Activated CD4-positive, alpha-beta T cell treated with anti-CD3 and anti-CD28 coated beads, Interleukin-2, Interleukin-4, amounts not matched to agents 100 ng/mL and 50 ng/mL, durations not matched to agents 16 hours and 8 hours (primary cell): ENCODE results near the gene STMN3.

Experiments
- DNase-seq: peaks from one replicate; pipeline ENCODE4 v3.0.0-alpha.2; 2020; ENCODE audit warnings: low spot score

The STMN3 gene

DNA sequence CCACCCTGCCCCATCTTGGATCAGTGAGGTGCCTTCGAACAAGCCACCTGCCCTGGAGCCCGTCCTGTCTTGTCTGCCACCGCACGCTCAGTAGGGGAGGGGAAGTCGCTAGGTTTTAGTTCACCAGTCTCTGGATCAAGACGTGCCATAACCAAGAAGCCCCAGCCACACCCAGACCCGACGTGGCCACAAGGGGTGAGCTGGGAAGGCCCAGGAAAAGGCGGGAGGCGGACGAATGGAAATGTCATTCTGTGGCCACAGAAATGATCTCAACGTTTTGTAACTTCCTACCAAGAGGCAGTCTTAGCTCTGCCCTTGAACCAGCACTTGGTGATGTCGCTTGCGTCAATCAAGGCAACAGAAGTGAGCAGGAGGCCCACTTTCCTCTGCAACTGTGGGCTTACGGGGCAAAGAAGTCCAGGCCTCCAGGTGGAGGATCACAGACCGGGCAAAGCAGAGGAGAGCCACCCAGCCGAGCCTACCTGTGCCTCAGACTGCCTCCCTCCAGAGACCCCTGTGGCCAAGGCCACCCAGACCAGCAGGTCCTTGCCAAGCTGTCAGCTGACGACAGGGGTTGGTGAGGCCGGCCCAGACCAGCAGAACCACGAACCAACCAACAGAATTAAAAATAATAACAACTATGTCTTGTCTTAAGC is 40.8 kb downstream of the STMN3 start:
- DNase-seq = no peak

DNA sequence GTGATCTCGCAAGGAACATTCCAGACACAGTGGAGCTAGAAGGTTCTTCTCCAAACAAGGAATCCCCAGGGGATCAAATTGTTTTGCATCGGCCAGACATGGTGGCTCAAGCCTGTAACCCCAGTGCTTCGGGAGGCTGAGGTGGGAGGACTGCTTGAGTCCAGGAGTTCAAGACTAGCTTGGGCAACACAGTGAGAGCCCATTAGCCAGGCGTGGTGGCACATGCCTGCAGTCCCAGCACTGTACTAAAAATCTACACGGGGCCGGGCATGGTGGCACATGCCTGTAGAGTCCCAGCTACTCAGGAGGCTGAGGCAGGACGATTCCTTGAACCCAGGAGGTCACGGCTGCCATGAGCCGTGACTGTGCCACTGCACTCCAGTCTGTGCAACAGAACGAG is 41.6 kb downstream of the STMN3 start:
- no peak for DNase-seq

DNA sequence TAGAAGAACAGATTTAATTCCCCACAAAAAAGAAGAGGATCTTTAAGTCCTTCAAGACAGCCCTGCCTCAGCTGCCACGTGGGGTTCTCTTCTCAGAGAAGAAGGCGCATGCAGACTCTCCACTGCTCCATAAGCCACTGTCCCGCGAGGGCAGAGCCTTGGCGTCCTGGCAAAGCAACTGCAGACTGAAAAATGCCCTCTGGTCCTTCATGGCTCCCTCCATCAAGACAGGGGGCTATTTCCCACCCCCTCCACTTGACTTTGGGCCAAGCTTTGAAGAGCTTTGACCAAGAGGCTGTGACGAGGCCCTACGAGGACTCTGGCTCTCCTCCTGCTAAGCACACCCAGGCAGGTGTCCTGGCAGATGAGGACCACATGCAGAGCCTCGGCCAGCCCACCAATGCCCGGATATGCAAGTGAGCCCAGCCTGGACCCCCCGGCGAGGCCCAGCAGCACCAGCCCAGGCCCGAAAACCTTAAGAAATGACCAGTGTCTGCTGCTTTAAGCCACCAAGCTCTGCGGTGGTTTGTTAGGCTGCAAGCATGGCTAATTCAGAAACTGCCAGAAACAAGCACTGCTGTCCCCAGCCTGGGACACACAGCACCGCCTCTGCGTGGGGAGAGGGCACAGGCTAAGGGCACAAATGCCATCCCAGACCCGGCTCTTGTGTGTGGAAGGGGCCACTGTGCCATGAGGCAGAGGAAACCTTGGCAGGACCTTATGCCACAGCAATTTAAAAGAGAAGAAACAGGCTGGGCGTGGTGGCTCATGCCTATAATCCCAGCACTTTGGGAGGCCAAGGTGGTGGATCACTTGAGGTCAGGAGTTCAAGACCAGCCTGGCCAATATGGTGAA is 42.4 kb downstream of the STMN3 start:
- DNase-seq = no peak

DNA sequence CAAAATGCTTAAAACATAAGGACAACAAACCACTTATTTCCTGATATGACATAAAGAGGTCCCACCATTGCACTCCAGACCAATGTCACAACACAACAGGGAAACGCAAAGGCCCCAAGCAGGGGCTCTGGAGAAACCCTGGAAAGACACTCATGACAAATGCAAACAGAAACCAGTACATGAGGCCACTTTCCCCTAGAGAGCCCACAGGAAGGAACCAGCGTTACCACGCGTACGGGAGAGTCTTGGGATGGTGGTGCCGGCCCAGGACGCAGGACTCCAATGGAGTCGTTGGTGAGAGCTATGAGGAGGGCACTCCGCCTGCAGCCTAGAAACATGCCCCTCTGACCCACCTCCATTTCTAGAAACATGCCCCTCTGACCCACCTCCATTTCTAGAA is 46.5 kb downstream of the STMN3 start:
- DNase-seq = no peak

DNA sequence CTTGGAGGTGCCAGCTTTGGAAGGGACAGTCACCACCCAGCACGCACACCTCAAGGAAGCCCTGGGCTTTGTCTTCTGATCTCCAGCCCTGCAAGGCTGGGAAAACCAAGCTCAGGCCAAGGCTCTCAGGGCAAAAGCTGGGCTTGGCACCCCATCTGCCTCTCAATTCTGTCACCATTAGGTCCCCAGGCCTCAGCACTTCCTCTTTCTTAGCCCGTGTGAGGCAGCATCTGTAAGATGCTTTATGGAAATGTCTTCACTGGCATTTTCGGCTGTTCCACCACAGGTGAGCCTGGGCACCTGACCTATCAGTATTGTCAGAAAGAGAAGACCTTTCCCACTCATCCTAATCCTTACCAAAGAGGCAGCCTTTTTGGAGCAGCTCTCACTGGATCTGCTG is 50.9 kb downstream of the STMN3 start:
- no peak for DNase-seq

DNA sequence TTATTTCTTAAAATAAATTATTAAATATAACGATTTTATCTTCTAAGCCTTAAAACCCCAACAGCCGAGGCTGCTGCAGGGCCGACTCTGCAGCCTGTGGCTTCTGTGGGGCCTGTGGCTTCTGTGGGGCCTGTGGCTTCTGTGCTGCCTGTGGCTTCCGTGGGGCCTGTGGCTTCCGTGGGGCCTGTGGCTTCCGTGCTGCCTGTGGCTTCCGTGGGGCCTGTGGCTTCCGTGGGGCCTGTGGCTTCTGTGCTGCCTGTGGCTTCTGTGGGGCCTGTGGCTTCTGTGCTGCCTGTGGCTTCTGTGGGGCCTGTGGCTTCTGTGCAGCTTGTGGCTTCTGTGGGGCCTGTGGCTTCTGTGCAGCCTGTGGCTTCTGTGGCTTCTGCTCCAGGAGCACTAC is 51.5 kb downstream of the STMN3 start:
- peak; percentile 6 for DNase-seq

DNA sequence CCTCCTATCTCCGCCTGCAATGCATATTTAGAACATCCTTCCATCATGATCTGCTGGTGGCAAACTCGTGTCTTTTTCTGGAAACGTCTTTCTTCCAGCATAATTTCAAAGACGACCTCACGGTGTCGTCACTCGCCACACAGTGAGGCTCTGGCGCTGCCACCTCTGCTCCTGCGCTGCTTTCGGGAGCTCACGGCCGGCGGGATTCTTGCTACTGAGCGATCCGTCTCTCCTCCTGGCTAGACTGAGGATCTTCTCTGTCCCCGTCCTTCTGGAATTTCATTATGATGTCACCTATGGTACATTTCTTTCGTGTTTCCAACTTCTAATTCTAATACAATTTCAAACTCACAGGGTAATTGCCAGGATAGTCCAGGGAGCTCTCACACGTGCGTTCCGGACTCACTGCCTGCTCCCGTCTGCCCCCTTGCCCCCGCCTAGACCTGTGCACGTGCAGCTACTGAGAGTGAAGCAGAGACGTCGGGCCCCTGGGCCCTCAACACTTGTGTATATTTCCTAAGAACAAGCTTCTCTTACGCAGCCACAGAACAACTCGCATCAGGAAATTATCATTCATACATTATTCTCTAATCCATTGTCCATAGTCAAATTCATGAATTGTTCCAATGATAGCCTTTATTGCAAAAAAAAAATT is 53.7 kb downstream of the STMN3 start:
- DNase-seq = no peak

DNA sequence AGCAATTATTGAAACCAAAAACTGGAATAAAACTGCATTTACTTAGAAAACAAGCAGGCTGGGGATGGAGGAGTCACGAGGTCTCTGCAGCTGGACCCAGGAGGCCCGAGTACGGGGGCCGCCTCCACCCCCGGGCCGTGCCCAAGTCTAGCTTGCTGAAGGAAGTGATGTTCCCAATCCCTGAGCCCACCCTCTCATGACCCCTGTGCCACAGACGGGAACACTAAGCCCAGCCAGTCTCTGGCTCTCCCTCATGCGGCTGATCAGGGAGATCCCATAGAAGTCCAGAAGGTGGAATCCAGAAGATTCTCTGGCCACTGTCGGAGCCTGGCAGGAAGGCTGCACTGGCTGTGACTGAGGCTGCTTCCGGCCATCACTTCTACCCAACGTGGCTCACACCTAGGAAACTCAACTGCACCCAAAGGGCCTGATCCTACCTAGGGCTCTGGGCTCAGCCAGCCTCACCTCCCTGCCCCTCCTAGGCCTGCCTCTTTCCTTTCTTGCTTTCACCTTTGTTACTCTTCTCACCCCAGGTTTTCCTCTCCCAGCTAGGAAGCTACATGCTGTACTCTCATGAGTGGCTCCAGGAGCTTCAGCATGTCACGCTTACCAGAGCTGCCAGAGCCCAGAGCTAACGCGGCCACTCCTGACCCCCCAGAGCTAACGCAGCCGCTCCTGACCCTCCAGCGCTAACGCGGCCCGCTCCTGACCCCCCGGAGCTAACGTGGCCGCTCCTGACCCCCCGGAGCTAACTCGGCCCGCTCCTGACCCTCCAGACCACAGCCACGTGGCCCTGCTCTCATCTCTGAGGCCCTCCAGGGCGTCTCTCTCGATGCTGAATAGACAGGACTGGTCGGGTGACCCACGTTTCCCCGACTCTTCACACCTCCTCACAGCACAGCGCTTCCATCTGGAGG is 54.5 kb downstream of the STMN3 start:
- DNase-seq = no peak

DNA sequence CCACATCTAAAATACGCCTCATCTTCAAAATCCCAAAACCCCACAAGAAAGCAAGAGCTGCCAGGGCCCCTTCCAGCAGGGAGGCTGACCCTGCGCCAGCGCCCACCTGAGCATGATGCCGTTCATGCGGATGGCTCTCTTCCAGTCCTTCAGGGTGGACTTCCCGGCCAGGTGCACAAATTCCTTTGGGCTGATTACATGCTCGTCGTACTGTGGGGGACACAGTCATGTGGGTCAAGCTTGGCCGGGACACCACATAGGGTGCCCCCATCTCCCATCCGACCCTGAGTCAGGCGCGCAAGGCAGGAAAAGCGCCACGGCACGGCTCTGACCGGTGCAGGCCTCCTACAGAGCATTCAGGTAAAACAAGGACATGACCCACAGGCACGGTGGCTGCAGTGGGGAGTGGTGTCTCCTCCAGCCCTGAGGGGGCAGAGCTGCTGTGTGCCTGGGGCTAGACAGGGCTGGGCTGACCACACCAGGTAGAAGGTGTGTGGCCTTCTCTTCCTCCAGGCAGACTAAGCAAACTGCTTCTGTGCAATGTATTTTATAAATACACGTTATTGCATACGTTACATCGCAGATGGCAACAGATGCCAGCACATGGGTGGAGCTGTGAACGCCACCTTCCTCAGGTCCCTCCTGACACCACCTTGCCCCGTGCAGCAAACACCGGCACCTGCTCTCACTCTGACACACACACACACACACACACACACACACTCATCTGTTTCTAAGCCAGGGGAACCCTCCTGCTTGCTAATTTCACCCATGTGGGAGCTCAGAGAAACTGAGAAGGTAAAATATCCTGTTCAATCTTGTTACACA is 55.4 kb downstream of the STMN3 start:
- DNase-seq = no peak

DNA sequence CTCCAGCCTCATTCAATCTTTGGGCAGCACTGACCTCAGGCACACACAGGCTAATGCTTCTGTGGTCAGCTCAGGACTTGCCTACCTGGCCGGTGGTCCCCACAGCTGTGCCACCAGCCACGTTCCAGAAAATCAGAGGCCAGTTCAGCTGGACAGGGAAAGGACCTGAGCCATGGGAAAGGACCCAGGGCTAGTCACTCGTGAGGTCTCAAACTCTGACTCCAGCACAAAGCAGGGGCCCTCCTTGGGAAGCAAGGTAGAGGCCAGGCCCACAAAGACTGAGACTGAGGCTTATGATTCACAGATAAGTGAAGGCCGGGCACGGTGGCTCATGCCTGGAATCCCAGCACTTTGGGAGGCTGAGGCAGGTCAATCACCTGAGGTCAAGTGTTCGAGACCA is 56.8 kb downstream of the STMN3 start:
- DNase-seq = no peak

DNA sequence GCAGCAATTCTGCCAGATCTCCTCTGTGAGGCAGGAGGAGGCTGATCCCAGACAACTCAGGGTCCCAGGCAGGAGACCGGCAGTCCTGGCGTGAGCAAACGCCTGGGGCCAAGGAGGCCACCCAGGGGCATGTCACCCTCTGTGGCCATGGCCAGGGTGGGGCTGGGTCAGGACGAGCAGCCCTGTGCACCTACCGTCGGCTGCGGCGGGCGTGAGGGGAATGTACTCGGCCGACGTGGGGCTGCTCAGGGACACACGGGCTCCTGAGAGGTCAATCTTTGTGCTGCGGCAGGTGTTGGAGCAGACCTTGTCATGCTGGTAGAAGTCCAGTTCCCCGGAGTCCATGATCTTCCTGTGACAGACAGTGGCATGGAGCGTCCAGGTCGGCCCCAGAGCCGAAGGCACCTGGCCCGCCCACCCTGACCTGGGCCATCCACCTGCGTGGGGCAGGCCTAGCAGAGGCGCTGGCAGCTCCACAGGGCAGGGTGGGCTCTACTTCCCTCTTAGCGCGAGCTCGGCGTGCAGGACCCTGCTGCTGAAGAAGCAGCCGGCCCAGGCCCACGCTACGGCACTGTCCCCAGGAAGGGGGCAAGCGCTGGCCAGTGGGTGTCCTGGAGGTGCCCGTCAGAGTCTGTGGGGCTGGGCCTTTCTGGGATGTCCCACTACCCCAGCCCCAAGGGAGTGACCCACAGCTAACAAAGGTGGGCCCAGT is 57.7 kb downstream of the STMN3 start:
- DNase-seq = no peak

DNA sequence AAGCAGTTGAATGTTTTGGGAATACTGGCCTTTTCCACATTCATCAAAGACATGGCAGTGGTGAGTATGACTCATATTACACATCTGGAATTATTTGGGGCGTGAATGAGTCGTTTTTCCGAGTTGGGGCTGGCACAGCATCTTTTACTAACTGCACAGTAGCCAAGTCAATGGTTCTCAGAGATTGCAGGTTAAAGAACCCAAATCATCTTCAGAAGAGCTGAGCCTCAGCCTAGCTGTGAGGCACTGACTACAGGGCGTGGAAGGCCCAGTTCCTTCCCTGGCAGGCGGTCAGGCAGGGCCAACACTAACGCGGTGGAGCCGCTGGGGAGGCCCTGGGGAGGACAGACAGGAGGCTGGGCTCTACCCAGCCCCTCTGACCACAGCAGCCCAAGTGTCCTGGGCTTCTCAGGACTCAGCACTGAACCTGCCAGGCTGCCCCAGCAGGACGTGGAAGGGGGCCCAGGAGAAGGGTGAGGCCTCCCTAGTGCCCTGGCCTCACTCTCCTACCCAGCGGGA is 59.1 kb downstream of the STMN3 start:
- no peak for DNase-seq

DNA sequence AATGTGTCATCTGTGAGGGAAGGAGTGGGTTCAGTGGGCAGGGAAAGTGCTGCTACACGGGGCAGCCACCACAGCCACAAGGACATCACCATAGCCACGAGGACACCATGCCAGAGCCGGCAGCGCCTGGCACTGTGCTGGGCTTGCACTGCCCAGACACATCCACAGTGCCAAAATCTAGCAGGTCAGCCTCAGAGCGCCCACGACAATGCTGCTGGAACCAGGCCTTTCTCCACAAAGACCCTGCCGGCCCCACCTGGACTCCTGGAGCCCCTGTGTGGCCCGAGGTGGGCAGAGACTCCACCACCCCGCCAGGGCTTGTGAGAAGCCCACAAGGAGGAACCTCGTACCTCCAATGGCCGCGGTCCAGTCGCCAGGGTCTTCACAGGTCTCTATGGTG is 60.6 kb downstream of the STMN3 start:
- no peak for DNase-seq

DNA sequence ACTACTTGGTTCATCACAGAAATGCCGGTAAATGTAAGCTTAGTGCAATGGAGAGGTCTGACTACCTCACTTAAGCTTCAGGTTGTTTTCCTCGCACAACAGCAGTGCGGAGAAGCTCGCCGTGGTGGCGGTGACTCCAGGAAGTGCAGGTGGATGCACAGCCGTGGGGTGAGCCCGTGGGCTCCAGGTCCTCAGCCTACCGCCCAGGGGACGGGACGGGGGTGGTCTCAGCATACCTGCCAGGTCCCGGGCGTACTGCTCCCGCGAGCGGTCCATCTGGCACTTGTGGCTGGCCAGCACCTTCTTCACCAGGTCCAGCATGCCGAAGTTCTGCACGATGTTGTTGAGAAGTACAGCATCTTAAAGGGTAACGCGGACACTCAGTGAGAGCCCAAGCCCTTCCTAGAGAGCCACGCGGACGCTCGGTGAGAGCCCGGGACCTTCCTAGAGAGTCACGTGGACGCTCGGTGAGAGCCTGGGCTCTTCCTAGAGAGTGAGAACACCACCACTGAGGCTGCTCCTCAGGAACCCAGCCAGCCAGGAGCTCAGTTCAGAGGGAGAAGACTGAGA is 61.4 kb downstream of the STMN3 start:
- DNase-seq = no peak

DNA sequence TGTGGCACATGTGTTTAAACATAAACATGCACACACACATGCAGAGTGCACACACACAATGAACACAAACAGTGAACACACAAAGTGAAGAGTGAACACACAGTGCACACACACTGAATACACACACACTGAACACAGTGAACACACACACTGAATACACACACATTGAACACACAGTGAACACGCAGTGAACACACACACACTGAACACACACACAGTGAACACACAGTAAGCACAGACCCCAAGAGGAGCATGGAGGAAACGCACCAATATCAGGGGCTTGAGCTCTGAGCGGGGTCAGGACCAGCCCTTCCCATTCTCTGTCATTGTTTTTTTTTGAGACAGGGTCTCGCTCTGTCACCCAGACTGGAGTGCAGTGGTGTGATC is 62.1 kb downstream of the STMN3 start:
- DNase-seq = no peak

DNA sequence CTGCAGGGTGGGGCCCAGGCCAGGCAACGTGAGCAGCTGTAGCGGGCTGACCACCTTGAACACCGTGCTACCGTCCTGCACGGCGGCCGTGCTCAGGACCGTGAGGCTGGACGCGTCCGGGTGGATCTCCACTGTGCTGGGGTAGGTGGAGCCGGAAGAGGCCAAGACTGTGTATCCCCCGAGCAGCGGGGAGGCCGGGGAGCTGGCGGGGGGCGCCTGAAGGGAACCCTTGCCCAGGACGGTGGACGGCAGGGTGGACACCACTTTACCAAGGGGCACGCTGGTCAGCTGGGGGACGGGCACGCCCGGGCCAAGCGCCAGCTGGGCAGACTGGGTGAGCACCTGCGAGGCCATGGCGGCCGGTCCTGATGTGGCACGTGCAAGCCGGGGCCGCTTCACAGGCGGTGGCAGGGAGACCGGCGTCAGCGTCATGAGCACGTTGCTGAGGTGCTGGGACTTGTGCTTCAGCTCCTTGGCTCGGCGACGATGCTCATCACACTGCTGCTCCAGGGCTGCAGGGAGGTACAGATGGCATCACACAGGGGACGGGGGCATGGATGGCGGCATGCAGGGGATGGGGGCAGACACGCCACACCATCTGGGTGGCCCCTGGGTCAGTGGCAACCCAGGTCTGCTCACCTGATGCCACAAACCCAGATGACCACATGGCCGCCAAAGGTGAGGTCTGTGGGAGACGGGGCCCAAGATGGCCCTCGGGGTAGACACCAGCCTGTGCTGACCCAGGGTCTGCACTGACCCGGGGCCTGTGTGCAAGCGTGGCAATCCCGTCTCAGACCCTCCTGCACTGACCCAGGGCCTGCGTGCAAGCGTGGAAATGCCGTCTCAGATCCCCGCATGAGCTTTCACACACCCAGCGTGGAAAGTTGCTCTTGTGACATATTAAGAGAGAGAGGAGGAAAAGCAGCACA is 62.7 kb downstream of the STMN3 start:
- no peak for DNase-seq
